Naive thymus-derived CD4-positive, alpha-beta T cell (primary cell): ENCODE measurements around the gene KRTAP9-7. TPM values are rescaled to one million over a fixed set of nuclear protein-coding genes. Genes with fewer than 3 reads are reported as not detected.
A peak's percentile ranks its signal among the peaks of the same experiment; 100 is the strongest.

Experiments used
- ATAC-seq: fragments of 150-1000 bp; cut with Tn5 transposase; 2 replicates; pipeline ENCODE4 v1.10.0; 2021; ENCODE audit warnings: mild to moderate bottlenecking, moderate library complexity
- CTCF ChIA-PET: fragments of 350-600 bp; sonication (Branson Sonifier 250); formaldehyde crosslinking; loops from one replicate; lab custom pipeline; 2021; ENCODE audit warnings: antibody characterized with exemption; lab: Charles Lee
- POLR2A ChIA-PET: fragments of 350-600 bp; sonication (Branson Sonifier 250); formaldehyde crosslinking; loops from one replicate; lab custom pipeline; 2021; ENCODE audit warnings: antibody characterized with exemption, inconsistent platforms; lab: Charles Lee
- DNase-seq, 9 donors: peaks; one replicate each; pipeline versions ENCODE4 v3.0.0 to v3.0.0-alpha.2; 2020 to 2022; ENCODE audit warnings: mixed read lengths in 1 of 9
- H3K27ac ChIP-seq: one replicate; pipeline ENCODE4 v1.7.0; 2013; ENCODE audit warnings: mild to moderate bottlenecking, low read depth, low read length, moderate library complexity
- H3K27me3 ChIP-seq, 2 donors: one replicate each; pipeline ENCODE4 v1.7.0; 2013; ENCODE audit warnings: low read length in 2 of 2, mild to moderate bottlenecking in 2 of 2, moderate library complexity in 2 of 2; ENCODE audit not compliant: control insufficient read depth in 2 of 2, insufficient read depth in 2 of 2
- H3K36me3 ChIP-seq, 3 experiments: 1 replicate in 2 of 3; 2 replicates in 1 of 3; pipeline ENCODE4 v1.7.0; 2013; ENCODE audit warnings: low read length in 3 of 3, mild to moderate bottlenecking in 3 of 3, moderate library complexity in 1 of 3; ENCODE audit not compliant: insufficient read depth in 3 of 3, control insufficient read depth in 2 of 3
- H3K4me1 ChIP-seq, 2 donors: one replicate each; pipeline ENCODE4 v1.7.0; 2013; ENCODE audit warnings: low read length in 2 of 2, mild to moderate bottlenecking in 2 of 2, moderate library complexity in 1 of 2; ENCODE audit not compliant: control insufficient read depth in 2 of 2, insufficient read depth in 2 of 2
- H3K4me3 ChIP-seq: 2 replicates; pipeline ENCODE4 v1.7.0; 2013; ENCODE audit warnings: mild to moderate bottlenecking, low read length
- H3K9me3 ChIP-seq, 3 experiments: 1 replicate in 2 of 3; 2 replicates in 1 of 3; pipeline ENCODE4 v1.7.0; 2013; ENCODE audit warnings: low read length in 3 of 3; ENCODE audit not compliant: control insufficient read depth in 2 of 3
- H3K27ac Mint-ChIP-seq, 9 donors: one replicate each; pipeline ENCODE4 v1.8.0; 2020 to 2022; ENCODE audit warnings: mixed read lengths in 9 of 9, mild to moderate bottlenecking in 8 of 9, moderate library complexity in 5 of 9, inconsistent platforms in 2 of 9
- H3K27me3 Mint-ChIP-seq, 5 donors: one replicate each; pipeline ENCODE4 v1.8.0; 2021 to 2022; ENCODE audit warnings: mixed read lengths in 5 of 5, mild to moderate bottlenecking in 1 of 5
- H3K36me3 Mint-ChIP-seq, 5 donors: one replicate each; pipeline ENCODE4 v1.8.0; 2020 to 2022; ENCODE audit warnings: mixed read lengths in 5 of 5, mild to moderate bottlenecking in 3 of 5, inconsistent platforms in 1 of 5
- H3K4me1 Mint-ChIP-seq, 7 donors: one replicate each; pipeline ENCODE4 v1.8.0; 2020 to 2022; ENCODE audit warnings: mixed read lengths in 7 of 7, mild to moderate bottlenecking in 3 of 7, inconsistent platforms in 1 of 7
- H3K4me3 Mint-ChIP-seq, 10 donors: one replicate each; pipeline ENCODE4 v1.8.0; 2020 to 2022; ENCODE audit warnings: mild to moderate bottlenecking in 10 of 10, mixed read lengths in 10 of 10, moderate library complexity in 6 of 10, inconsistent platforms in 2 of 10
- H3K9me3 Mint-ChIP-seq, 11 donors: one replicate each; pipeline ENCODE4 v1.8.0; 2020 to 2022; ENCODE audit warnings: mixed read lengths in 11 of 11, mild to moderate bottlenecking in 4 of 11, inconsistent platforms in 1 of 11, moderate library complexity in 1 of 11
- intact Hi-C, 2 donors: fragments of 100-400 bp; cut with micrococcal nuclease; formaldehyde crosslinking; loops; one replicate each; pipeline ENCODE4 v1.15.1; 2023
- polyA plus RNA-seq, 2 donors: library from polyadenylated mRNA; unstranded; fragments of 300-500 nt; fragmentation: Illumina TruSeq; gene quantifications; one replicate each; pipeline ENCODE4 v1.2.3, GENCODE V29; 2021
- total RNA-seq, 6 experiments: library from RNA in 5 of 6; stranded (reverse) in 5 of 6; gene quantifications; 1 replicate in 5 of 6; 2 replicates in 1 of 6; pipeline ENCODE4 v1.2.3 and lab custom pipeline; 2021 to 2026

Gene KRTAP9-7
- total and polyA plus RNA-seq, 7 experiments from 2014 or later: not detected

DNA sequence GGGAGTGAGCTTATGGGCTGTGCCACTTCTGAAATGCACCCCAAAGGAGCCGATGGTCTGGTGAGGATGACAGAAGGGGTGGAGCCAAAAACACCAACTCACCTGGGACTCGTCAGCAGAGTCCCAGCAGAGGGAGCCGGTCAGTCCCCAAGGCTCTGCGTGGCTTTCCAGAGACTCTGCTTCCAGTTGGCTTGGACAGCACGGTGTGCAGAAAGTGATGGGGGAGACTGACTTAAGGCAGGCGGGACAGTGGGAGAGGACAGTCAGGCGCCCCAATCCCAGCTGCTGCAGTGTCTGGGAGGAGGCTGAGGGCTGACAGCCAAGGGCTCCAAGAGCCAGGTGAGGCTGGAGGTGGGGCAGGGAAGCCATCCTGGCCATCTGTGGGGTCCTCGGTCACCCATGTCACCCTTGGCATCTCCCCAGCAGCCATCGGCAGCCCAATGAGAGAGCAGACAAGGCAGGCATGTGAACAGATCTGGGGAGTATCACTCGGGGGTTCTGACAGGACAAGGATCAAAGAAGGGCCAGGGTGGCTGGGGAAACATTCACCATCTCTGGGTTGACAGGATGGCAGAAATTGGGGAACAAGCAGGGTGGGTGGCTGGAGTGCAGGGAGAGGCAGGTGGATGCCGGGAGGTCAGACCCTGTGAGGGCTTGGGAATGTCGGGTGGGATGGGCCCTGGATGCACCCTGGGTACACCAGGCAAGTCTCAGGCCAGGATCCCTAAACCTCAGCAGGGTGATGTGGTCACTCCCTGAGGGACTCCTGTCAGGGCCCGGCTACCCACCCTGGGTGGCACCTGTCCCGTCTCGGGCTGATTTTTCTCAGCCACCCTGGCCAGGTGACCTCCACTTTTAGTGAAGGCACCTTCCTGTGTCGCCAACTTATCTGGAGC, 48.9 kb downstream of the KRTAP9-7 start:
- POLR2A ChIA-PET: interaction anchor here (5.0 kb wide), 1 partner anchor 16 kb away, joined by 36 read pairs; the partner anchor contains the start of gene KRTAP16-1
- DNase-seq (no peak), ATAC-seq (peak; percentile 24)
- CTCF ChIA-PET: interaction anchor here (0.7 to 2.5 kb wide), 3 partner anchors 17 to 324 kb away, joined by 4 to 13 read pairs (median 13); no protein-coding TSS in a partner anchor
- H3K4me1 Mint-ChIP-seq: peaks cover 11 to 68% (median 57%) of the 10 kb centered on the region in 7 donors
- H3K27me3 Mint-ChIP-seq: no peaks in the 10 kb centered on the region
- Histone ChIP-seq H3K4me1 (peaks cover 34 to 48% of the 10 kb centered on the region in 2 donors), H3K27ac (no peak overlapping the region), H3K4me3 (no peak overlapping the region), H3K9me3 (no peaks in the 10 kb centered on the region), H3K27me3 (no peaks in the 10 kb centered on the region), H3K36me3 (no peaks in the 10 kb centered on the region)
- peak overlapping the region in 7 of 9 donors; percentile 10 to 87 (median 53) for H3K27ac Mint-ChIP-seq
- peaks cover 0 to 4% (median 2%) of the 10 kb centered on the region in 5 donors for H3K36me3 Mint-ChIP-seq
- peak overlapping the region in 1 of 10 donors; percentile 18 for H3K4me3 Mint-ChIP-seq
- peaks cover 0 to 14% (median 7%) of the 10 kb centered on the region in 11 donors for H3K9me3 Mint-ChIP-seq
- intact Hi-C loops: loop anchor here in 1 of 2 donors (5.0 kb wide), 2 partner anchors 112 to 168 kb away; no protein-coding TSS in a partner anchor

DNA sequence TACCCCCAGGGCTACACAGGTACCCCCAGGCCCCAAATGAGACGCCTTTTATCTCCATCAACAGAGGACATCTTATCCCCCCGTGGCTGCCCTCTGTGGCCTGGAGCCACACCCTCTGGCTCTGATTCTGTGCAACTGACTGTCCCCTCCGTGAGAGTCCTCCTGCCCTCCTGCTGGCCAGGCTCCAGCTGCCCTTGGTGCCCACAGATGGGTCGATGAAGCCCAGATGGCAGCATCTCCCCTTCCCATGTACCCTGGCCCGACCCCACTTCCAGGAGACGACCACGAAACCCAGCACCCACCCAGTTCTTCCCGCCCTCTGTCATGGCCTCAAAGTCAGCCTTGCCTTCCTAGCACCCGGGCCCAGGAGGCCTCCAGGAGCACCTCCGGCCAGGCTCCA, 49.6 kb downstream of the KRTAP9-7 start:
- no peaks in the 10 kb centered on the region for H3K36me3 ChIP-seq
- no peaks in the 10 kb centered on the region for H3K9me3 ChIP-seq
- peaks cover 34 to 48% of the 10 kb centered on the region in 2 donors for H3K4me1 ChIP-seq
- H3K27ac ChIP-seq: no peak overlapping the region
- peak overlapping the region in 2 of 9 donors; percentile 64 to 70 for H3K27ac Mint-ChIP-seq
- no peak for DNase-seq
- peaks cover 0 to 7% (median 4%) of the 10 kb centered on the region in 11 donors for H3K9me3 Mint-ChIP-seq
- H3K4me3 ChIP-seq: no peak overlapping the region
- no peak for ATAC-seq
- peaks cover 0 to 4% (median 0%) of the 10 kb centered on the region in 5 donors for H3K36me3 Mint-ChIP-seq
- intact Hi-C loops: no loop called here
- peaks cover 11 to 72% (median 57%) of the 10 kb centered on the region in 7 donors for H3K4me1 Mint-ChIP-seq
- no peaks in the 10 kb centered on the region for H3K27me3 ChIP-seq
- ChIA-PET POLR2A (no interaction called here), CTCF (no interaction called here)
- peak overlapping the region in 1 of 10 donors; percentile 18 for H3K4me3 Mint-ChIP-seq
- no peaks in the 10 kb centered on the region for H3K27me3 Mint-ChIP-seq

DNA sequence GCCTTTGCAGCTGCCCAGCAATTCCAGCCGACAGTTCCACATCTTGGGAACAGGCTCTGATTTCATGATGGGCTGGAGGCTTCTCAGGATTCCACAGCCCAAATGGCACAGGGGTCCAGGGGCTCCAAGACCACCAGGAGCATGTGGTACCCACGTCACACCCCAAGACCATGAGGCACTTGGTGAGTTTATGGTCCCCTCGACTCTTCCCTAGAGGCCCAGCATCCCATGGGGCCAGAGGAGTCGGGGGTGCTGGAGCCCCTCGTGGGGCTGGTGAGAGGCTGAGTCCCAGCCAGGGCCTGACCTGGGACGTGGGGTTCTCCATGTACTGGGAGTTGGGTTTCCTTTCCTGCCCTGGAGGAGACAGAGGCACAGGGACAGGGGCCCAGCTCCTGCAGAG, 50.1 kb downstream of the KRTAP9-7 start:
- H3K4me1 ChIP-seq: peaks cover 34 to 48% of the 10 kb centered on the region in 2 donors
- H3K27me3 Mint-ChIP-seq: no peaks in the 10 kb centered on the region
- H3K36me3 ChIP-seq: no peaks in the 10 kb centered on the region
- H3K36me3 Mint-ChIP-seq: peaks cover 0 to 2% (median 0%) of the 10 kb centered on the region in 5 donors
- H3K4me3 ChIP-seq: no peak overlapping the region
- ChIA-PET CTCF (no interaction called here), POLR2A (no interaction called here)
- H3K4me3 Mint-ChIP-seq: no peak overlapping the region
- H3K9me3 ChIP-seq: no peaks in the 10 kb centered on the region
- peak overlapping the region in 4 of 9 donors; percentile 17 to 65 (median 38) for H3K27ac Mint-ChIP-seq
- DNase-seq: no peak
- H3K27ac ChIP-seq: no peak overlapping the region
- H3K4me1 Mint-ChIP-seq: peaks cover 11 to 70% (median 57%) of the 10 kb centered on the region in 7 donors
- intact Hi-C loops: no loop called here
- H3K9me3 Mint-ChIP-seq: peaks cover 0 to 3% (median 1%) of the 10 kb centered on the region in 11 donors
- no peak for ATAC-seq
- no peaks in the 10 kb centered on the region for H3K27me3 ChIP-seq

Other genes starting within 250 kb of the KRTAP9-7 start
Only the 30 nearest of the 41 such genes appear.
- not detected for gene KRTAP4-7, start 191.5 kb upstream of the KRTAP9-7 start, total RNA-seq
- not detected for gene KRTAP4-7, start 191.5 kb upstream of the KRTAP9-7 start, polyA plus RNA-seq
- not detected for gene KRTAP4-8, start 177.6 kb upstream of the KRTAP9-7 start, total RNA-seq
- gene KRTAP4-8, start 177.6 kb upstream of the KRTAP9-7 start, polyA plus RNA-seq: not detected
- not detected for gene KRTAP4-16, start 173.5 kb upstream of the KRTAP9-7 start, total RNA-seq
- not detected for gene KRTAP4-16, start 173.5 kb upstream of the KRTAP9-7 start, polyA plus RNA-seq
- gene KRTAP4-9, start 170.3 kb upstream of the KRTAP9-7 start, total RNA-seq: not detected
- not detected for gene KRTAP4-9, start 170.3 kb upstream of the KRTAP9-7 start, polyA plus RNA-seq
- gene KRTAP4-11, start 157.3 kb upstream of the KRTAP9-7 start, total RNA-seq: not detected
- not detected for gene KRTAP4-11, start 157.3 kb upstream of the KRTAP9-7 start, polyA plus RNA-seq
- gene KRTAP4-12, start 151.5 kb upstream of the KRTAP9-7 start, total RNA-seq: not detected
- not detected for gene KRTAP4-12, start 151.5 kb upstream of the KRTAP9-7 start, polyA plus RNA-seq
- not detected for gene KRTAP4-6, start 135.2 kb upstream of the KRTAP9-7 start, total RNA-seq
- gene KRTAP4-6, start 135.2 kb upstream of the KRTAP9-7 start, polyA plus RNA-seq: not detected
- gene KRTAP4-5, start 125.9 kb upstream of the KRTAP9-7 start, total RNA-seq: not detected
- not detected for gene KRTAP4-5, start 125.9 kb upstream of the KRTAP9-7 start, polyA plus RNA-seq
- gene KRTAP4-4, start 115.0 kb upstream of the KRTAP9-7 start, total RNA-seq: not detected
- gene KRTAP4-4, start 115.0 kb upstream of the KRTAP9-7 start, polyA plus RNA-seq: not detected
- gene KRTAP4-3, start 107.5 kb upstream of the KRTAP9-7 start, total RNA-seq: not detected
- not detected for gene KRTAP4-3, start 107.5 kb upstream of the KRTAP9-7 start, polyA plus RNA-seq
- gene KRTAP4-2, start 97.5 kb upstream of the KRTAP9-7 start, total RNA-seq: not detected
- not detected for gene KRTAP4-2, start 97.5 kb upstream of the KRTAP9-7 start, polyA plus RNA-seq
- not detected for gene KRTAP4-1, start 90.8 kb upstream of the KRTAP9-7 start, total RNA-seq
- gene KRTAP4-1, start 90.8 kb upstream of the KRTAP9-7 start, polyA plus RNA-seq: not detected
- gene KRTAP9-1, start 85.8 kb upstream of the KRTAP9-7 start, total RNA-seq: not detected
- not detected for gene KRTAP9-1, start 85.8 kb upstream of the KRTAP9-7 start, polyA plus RNA-seq
- gene KRTAP9-2, start 49.0 kb upstream of the KRTAP9-7 start, total RNA-seq: not detected
- gene KRTAP9-2, start 49.0 kb upstream of the KRTAP9-7 start, polyA plus RNA-seq: not detected
- gene KRTAP9-3, start 43.2 kb upstream of the KRTAP9-7 start, total RNA-seq: not detected
- not detected for gene KRTAP9-3, start 43.2 kb upstream of the KRTAP9-7 start, polyA plus RNA-seq
- not detected for gene KRTAP9-8, start 37.7 kb upstream of the KRTAP9-7 start, total RNA-seq
- gene KRTAP9-8, start 37.7 kb upstream of the KRTAP9-7 start, polyA plus RNA-seq: not detected
- gene KRTAP9-4, start 26.0 kb upstream of the KRTAP9-7 start, total RNA-seq: not detected
- gene KRTAP9-4, start 26.0 kb upstream of the KRTAP9-7 start, polyA plus RNA-seq: not detected
- gene KRTAP9-9, start 20.3 kb upstream of the KRTAP9-7 start, total RNA-seq: not detected
- gene KRTAP9-9, start 20.3 kb upstream of the KRTAP9-7 start, polyA plus RNA-seq: not detected
- gene KRTAP9-6, start 10.3 kb upstream of the KRTAP9-7 start, total RNA-seq: not detected
- gene KRTAP9-6, start 10.3 kb upstream of the KRTAP9-7 start, polyA plus RNA-seq: not detected
- not detected for gene KRTAP29-1, start 27.2 kb downstream of the KRTAP9-7 start, total RNA-seq
- under 1 TPM in 1 of 2 donors, not detected in 1; 0.30 TPM for gene KRTAP29-1, start 27.2 kb downstream of the KRTAP9-7 start, polyA plus RNA-seq
- gene KRTAP16-1, start 33.6 kb downstream of the KRTAP9-7 start, total RNA-seq: under 1 TPM in 3 of 5 experiments, not detected in 2; 0.22 to 0.49 (median 0.32) TPM
- gene KRTAP16-1, start 33.6 kb downstream of the KRTAP9-7 start, polyA plus RNA-seq: under 1 TPM in 1 of 2 donors, not detected in 1; 0.19 TPM
- gene KRTAP17-1, start 40.0 kb downstream of the KRTAP9-7 start, total RNA-seq: not detected
- gene KRTAP17-1, start 40.0 kb downstream of the KRTAP9-7 start, polyA plus RNA-seq: not detected
- not detected for gene KRT33A, start 75.1 kb downstream of the KRTAP9-7 start, total RNA-seq
- not detected for gene KRT33A, start 75.1 kb downstream of the KRTAP9-7 start, polyA plus RNA-seq
- not detected for gene KRT33B, start 94.1 kb downstream of the KRTAP9-7 start, total RNA-seq
- not detected for gene KRT33B, start 94.1 kb downstream of the KRTAP9-7 start, polyA plus RNA-seq
- gene KRT34, start 106.6 kb downstream of the KRTAP9-7 start, total RNA-seq: not detected
- not detected for gene KRT34, start 106.6 kb downstream of the KRTAP9-7 start, polyA plus RNA-seq
- not detected for gene KRT31, start 121.9 kb downstream of the KRTAP9-7 start, total RNA-seq
- not detected for gene KRT31, start 121.9 kb downstream of the KRTAP9-7 start, polyA plus RNA-seq
- not detected for gene KRT37, start 148.9 kb downstream of the KRTAP9-7 start, total RNA-seq
- gene KRT37, start 148.9 kb downstream of the KRTAP9-7 start, polyA plus RNA-seq: not detected
- not detected for gene KRT38, start 165.3 kb downstream of the KRTAP9-7 start, total RNA-seq
- not detected for gene KRT38, start 165.3 kb downstream of the KRTAP9-7 start, polyA plus RNA-seq
- not detected for gene KRT32, start 191.7 kb downstream of the KRTAP9-7 start, total RNA-seq
- gene KRT32, start 191.7 kb downstream of the KRTAP9-7 start, polyA plus RNA-seq: not detected
- gene KRT35, start 205.5 kb downstream of the KRTAP9-7 start, total RNA-seq: not detected
- not detected for gene KRT35, start 205.5 kb downstream of the KRTAP9-7 start, polyA plus RNA-seq